Neural crest cell (in vitro differentiated cells): ENCODE measurements around the gene RAVER2. TPM values are rescaled to one million over a fixed set of nuclear protein-coding genes. Genes with fewer than 3 reads are reported as not detected.
A peak's percentile ranks its signal among the peaks of the same experiment; 100 is the strongest.

Experiments
- DNase-seq: peaks from one replicate; pipeline ENCODE4 v3.0.0; 2021; ENCODE audit warnings: low read depth, mixed read lengths, low spot score
- H3K27ac Mint-ChIP-seq: one replicate; pipeline ENCODE4 v1.8.0; 2021; ENCODE audit warnings: mild to moderate bottlenecking, mixed read lengths; ENCODE audit not compliant: unreplicated experiment
- H3K27me3 Mint-ChIP-seq: 2 replicates; pipeline ENCODE4 v1.8.0; 2021; ENCODE audit warnings: low read depth, mild to moderate bottlenecking, mixed read lengths
- H3K36me3 Mint-ChIP-seq: 2 replicates; pipeline ENCODE4 v1.8.0; 2021; ENCODE audit warnings: low read depth, mild to moderate bottlenecking, mixed read lengths
- H3K4me1 Mint-ChIP-seq: 2 replicates; pipeline ENCODE4 v1.8.0; 2021; ENCODE audit warnings: mixed read lengths
- H3K4me3 Mint-ChIP-seq: one replicate; pipeline ENCODE4 v1.8.0; 2021; ENCODE audit warnings: mild to moderate bottlenecking, mixed read lengths
- H3K9me3 Mint-ChIP-seq: 2 replicates; pipeline ENCODE4 v1.8.0; 2021; ENCODE audit warnings: mixed read lengths
- CTCF ChIP-seq: fragments of 200-600 bp; sonication (generic); conservative IDR thresholded peaks from 2 replicates; pipeline ENCODE4 v1.5.0; 2021; ENCODE audit warnings: antibody characterized with exemption, mild to moderate bottlenecking
- total RNA-seq: library from RNA; stranded (reverse); gene quantifications from 2 replicates; pipeline ENCODE4 v1.2.1, GENCODE V29; 2021

RAVER2 gene
- total RNA-seq, 1 donor from 2014 or later, result 27.8 TPM

GRCh38 chr1:64845831-64846425 is 101.1 kb downstream of the RAVER2 start:
- H3K27ac Mint-ChIP-seq, result peak overlapping the region; percentile 57
- DNase-seq, result no peak
- H3K4me3 Mint-ChIP-seq, result no peak overlapping the region
- H3K4me1 Mint-ChIP-seq, result peaks cover 9% of the 10 kb centered on the region
- H3K9me3 Mint-ChIP-seq, result no peaks in the 10 kb centered on the region
- H3K36me3 Mint-ChIP-seq, result peaks cover 13% of the 10 kb centered on the region
- TF ChIP-seq CTCF, result no peak
- H3K27me3 Mint-ChIP-seq, result no peaks in the 10 kb centered on the region

GRCh38 chr1:64846573-64847430 is 101.9 kb downstream of the RAVER2 start:
- peaks cover 11% of the 10 kb centered on the region for H3K36me3 Mint-ChIP-seq
- no peak for DNase-seq
- TF ChIP-seq CTCF, result no peak
- H3K27me3 Mint-ChIP-seq, result no peaks in the 10 kb centered on the region
- no peak overlapping the region for H3K4me3 Mint-ChIP-seq
- H3K4me1 Mint-ChIP-seq, result peaks cover under 1% of the 10 kb centered on the region
- no peaks in the 10 kb centered on the region for H3K9me3 Mint-ChIP-seq
- peak overlapping the region; percentile 57 for H3K27ac Mint-ChIP-seq

- no peaks in the 10 kb centered on the region for H3K27me3 Mint-ChIP-seq
- H3K4me1 Mint-ChIP-seq, result no peaks in the 10 kb centered on the region
- TF ChIP-seq CTCF, result no peak
- no peaks in the 10 kb centered on the region for H3K9me3 Mint-ChIP-seq
- DNase-seq, result no peak
- peaks cover 11% of the 10 kb centered on the region for H3K36me3 Mint-ChIP-seq
- no peak overlapping the region for H3K27ac Mint-ChIP-seq
- no peak overlapping the region for H3K4me3 Mint-ChIP-seq
Measured at GRCh38 chr1:64847666-64848065, 102.8 kb downstream of the RAVER2 start.

- H3K4me1 Mint-ChIP-seq, result no peaks in the 10 kb centered on the region
- no peaks in the 10 kb centered on the region for H3K27me3 Mint-ChIP-seq
- H3K27ac Mint-ChIP-seq, result peak overlapping the region; percentile 43
- no peak overlapping the region for H3K4me3 Mint-ChIP-seq
- TF ChIP-seq CTCF, result no peak
- peaks cover 11% of the 10 kb centered on the region for H3K36me3 Mint-ChIP-seq
- DNase-seq, result no peak
- no peaks in the 10 kb centered on the region for H3K9me3 Mint-ChIP-seq
Measured at GRCh38 chr1:64848136-64848535, 103.3 kb downstream of the RAVER2 start.

- no peak overlapping the region for H3K4me3 Mint-ChIP-seq
- H3K4me1 Mint-ChIP-seq, result no peaks in the 10 kb centered on the region
- H3K9me3 Mint-ChIP-seq, result no peaks in the 10 kb centered on the region
- TF ChIP-seq CTCF, result no peak
- peaks cover 9% of the 10 kb centered on the region for H3K36me3 Mint-ChIP-seq
- H3K27me3 Mint-ChIP-seq, result no peaks in the 10 kb centered on the region
- DNase-seq, result no peak
- no peak overlapping the region for H3K27ac Mint-ChIP-seq
Measured at GRCh38 chr1:64848803-64849202, 103.9 kb downstream of the RAVER2 start.
